Lower lobe of right lung (tissue), 2 donors: ENCODE results near the gene PAPOLA. TPM values are rescaled to one million over a fixed set of nuclear protein-coding genes. Genes with fewer than 3 reads are reported as not detected.

Experiments
- ATAC-seq, 2 donors: fragments of 200-7000 bp; cut with Tn5 transposase; one replicate each; pipeline ENCODE4 v1.9.1; 2020 to 2022; ENCODE audit warnings: mild to moderate bottlenecking in 2 of 2, moderate library complexity in 2 of 2
- DNase-seq: peaks from one replicate; pipeline ENCODE4 v3.0.0-alpha.2; 2020
- H3K27ac ChIP-seq: fragments of 200-600 bp; one replicate; pipeline ENCODE4 v1.8.0; 2022
- H3K27me3 ChIP-seq: fragments of 200-600 bp; one replicate; pipeline ENCODE4 v1.8.0; 2022; ENCODE audit warnings: low read depth
- H3K36me3 ChIP-seq: fragments of 200-600 bp; one replicate; pipeline ENCODE4 v1.8.0; 2022; ENCODE audit warnings: mild to moderate bottlenecking
- H3K4me1 ChIP-seq: fragments of 200-600 bp; one replicate; pipeline ENCODE4 v1.8.0; 2022
- H3K4me3 ChIP-seq: fragments of 200-600 bp; one replicate; pipeline ENCODE4 v1.8.0; 2022; ENCODE audit warnings: mild to moderate bottlenecking
- H3K9me3 ChIP-seq: fragments of 200-600 bp; one replicate; pipeline ENCODE4 v1.8.0; 2022
- intact Hi-C: fragments of 100-400 bp; cut with DNase I; formaldehyde crosslinking; loops from one replicate; pipeline ENCODE4 v1.11.0; 2022
- total RNA-seq: library from RNA; stranded (reverse); fragmentation: NEBNext Ultra II Directional; extraction: Animal tissue kit (Norgen Biotek cat#: 25700); gene quantifications from one replicate; pipeline ENCODE4 v1.2.1, GENCODE V29; 2021
- TF ChIP-seq, protein P1 (sequence below): fragments of 200-600 bp; IDR thresholded peaks from one replicate; pipeline ENCODE4 v1.8.0; 2022; ENCODE audit warnings: antibody characterized with exemption, mild to moderate bottlenecking
- donor health status: DM: no; HTN: yes; CAD: no; lungs with severe emphysema.

The PAPOLA gene
- total RNA-seq, 1 donor from 2014 or later: 190 TPM

DNA sequence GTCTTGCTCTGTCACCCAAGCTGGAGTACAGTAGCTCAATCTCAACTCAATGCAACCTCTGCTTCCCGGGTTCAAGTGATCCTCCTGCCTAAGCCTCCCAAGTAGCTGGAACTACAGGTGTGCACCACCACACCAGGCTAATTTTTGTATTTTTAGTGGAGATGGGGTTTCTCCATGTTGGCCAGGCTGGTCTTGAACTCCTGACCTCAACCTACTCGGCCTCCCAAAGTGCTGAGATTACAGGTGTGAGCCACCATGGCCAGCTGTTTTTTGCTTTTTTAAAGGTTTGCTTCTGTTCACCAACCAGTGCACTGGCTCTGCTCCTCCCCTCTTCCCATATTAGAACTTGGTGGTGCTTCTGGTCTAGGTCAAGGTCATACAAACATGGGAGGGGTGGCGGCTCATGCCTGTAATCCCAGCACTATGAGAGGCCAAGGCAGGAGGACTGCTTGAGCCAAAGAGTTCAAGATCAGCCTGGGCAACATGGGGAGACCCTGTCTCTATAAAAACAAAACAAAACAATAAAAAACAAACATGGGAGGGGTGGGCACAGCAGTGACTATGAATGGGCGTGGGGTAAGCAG lies 20.4 kb upstream of the PAPOLA start:
- intact Hi-C loops: no loop called here
- no peak for DNase-seq
- Histone ChIP-seq H3K9me3 (no peaks in the 10 kb centered on the region), H3K4me3 (no peak overlapping the region), H3K36me3 (no peaks in the 10 kb centered on the region), H3K4me1 (no peaks in the 10 kb centered on the region), H3K27ac (no peak overlapping the region), H3K27me3 (no peaks in the 10 kb centered on the region)
- TF ChIP-seq, protein P1, sequence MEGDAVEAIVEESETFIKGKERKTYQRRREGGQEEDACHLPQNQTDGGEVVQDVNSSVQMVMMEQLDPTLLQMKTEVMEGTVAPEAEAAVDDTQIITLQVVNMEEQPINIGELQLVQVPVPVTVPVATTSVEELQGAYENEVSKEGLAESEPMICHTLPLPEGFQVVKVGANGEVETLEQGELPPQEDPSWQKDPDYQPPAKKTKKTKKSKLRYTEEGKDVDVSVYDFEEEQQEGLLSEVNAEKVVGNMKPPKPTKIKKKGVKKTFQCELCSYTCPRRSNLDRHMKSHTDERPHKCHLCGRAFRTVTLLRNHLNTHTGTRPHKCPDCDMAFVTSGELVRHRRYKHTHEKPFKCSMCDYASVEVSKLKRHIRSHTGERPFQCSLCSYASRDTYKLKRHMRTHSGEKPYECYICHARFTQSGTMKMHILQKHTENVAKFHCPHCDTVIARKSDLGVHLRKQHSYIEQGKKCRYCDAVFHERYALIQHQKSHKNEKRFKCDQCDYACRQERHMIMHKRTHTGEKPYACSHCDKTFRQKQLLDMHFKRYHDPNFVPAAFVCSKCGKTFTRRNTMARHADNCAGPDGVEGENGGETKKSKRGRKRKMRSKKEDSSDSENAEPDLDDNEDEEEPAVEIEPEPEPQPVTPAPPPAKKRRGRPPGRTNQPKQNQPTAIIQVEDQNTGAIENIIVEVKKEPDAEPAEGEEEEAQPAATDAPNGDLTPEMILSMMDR: no peak
- no peak for ATAC-seq

DNA sequence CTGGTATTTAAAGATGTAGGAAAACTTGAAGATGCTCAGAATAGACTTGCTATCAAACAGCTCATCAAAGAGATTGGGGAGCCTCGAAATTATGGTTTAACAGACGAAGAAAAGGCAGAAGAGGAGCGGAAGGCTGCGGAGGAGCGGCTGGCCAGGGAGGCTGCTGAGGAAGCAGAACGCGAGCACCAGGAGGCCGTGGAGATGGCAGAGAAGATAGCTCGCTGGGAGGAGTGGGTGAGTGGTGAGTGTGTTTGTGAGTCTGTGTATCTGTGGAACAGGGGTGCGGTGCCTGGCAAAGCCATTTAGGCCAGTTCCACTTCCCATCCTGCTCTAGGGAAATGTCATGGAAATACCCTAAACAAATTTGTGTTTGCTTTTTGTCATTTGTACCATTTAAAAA lies 19.2 kb upstream of the PAPOLA start:
- TF ChIP-seq, protein P1: no peak
- H3K9me3 ChIP-seq: no peaks in the 10 kb centered on the region
- H3K4me3 ChIP-seq: no peak overlapping the region
- no peaks in the 10 kb centered on the region for H3K4me1 ChIP-seq
- no peaks in the 10 kb centered on the region for H3K27me3 ChIP-seq
- DNase-seq (no peak), ATAC-seq (no peak)
- H3K36me3 ChIP-seq: no peaks in the 10 kb centered on the region
- H3K27ac ChIP-seq: no peak overlapping the region
- intact Hi-C loops: no loop called here

DNA sequence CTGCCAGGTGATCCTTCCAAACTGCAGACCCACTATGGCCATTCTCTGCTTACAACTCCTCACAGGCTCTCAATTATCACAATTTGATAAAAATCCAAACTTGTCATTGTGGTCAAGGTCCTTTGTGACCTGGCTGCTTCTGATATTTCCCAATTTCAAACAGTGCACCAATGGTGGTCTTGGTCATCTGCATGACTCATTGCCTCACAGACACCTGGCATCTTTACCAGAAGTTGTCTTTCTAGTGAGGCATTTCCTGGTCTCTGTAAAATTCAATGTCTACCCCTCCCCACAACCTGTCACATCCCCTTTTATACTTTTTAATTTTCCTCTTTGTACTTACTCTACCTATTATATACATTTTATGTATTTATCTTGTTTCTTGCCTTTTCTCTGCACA lies 17.8 kb upstream of the PAPOLA start:
- TF ChIP-seq, protein P1: no peak
- no peaks in the 10 kb centered on the region for H3K4me1 ChIP-seq
- H3K27ac ChIP-seq: no peak overlapping the region
- H3K9me3 ChIP-seq: no peaks in the 10 kb centered on the region
- ATAC-seq (no peak), DNase-seq (no peak)
- no peaks in the 10 kb centered on the region for H3K36me3 ChIP-seq
- intact Hi-C loops: no loop called here
- no peak overlapping the region for H3K4me3 ChIP-seq
- no peaks in the 10 kb centered on the region for H3K27me3 ChIP-seq

DNA sequence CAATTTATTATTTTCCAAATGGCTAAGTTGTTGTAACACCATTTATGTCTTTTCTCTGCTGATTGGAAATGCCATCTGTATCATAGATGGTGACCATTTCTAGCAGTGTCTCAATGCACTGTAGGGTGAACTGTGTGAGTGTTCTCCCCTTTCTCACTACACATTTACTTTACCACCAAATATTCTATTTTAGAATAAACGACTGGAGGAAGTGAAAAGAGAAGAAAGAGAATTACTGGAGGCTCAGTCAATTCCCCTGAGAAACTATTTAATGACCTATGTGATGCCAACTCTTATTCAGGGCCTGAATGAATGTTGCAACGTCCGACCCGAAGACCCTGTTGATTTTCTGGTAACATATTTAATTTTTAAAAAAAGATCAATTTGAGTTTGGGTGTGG lies 15.5 kb upstream of the PAPOLA start:
- intact Hi-C loops: no loop called here
- ATAC-seq (no peak), DNase-seq (no peak)
- H3K9me3 ChIP-seq: no peaks in the 10 kb centered on the region
- TF ChIP-seq, protein P1: no peak
- H3K36me3 ChIP-seq: no peaks in the 10 kb centered on the region
- H3K27ac ChIP-seq: no peak overlapping the region
- H3K4me3 ChIP-seq: no peak overlapping the region
- no peaks in the 10 kb centered on the region for H3K4me1 ChIP-seq
- no peaks in the 10 kb centered on the region for H3K27me3 ChIP-seq

DNA sequence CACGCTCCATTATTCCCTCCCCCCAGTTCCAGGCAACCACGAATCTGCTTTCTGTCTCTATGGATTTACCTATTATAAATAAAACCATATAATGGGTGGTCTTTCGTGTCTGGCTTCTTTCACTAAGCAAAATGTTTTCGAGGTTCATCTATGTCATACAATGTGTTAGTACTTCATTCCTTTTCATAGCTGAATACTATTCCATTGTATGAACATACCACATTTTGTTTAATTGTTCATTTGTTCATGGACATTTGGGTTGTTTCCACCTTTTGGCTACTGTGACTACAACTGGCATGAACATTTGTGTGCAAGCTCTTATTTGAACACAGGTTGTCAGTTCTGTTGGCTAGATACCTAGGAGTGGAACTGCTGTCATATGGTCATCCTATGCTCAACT lies 12.9 kb upstream of the PAPOLA start:
- H3K27ac ChIP-seq: no peak overlapping the region
- H3K36me3 ChIP-seq: no peaks in the 10 kb centered on the region
- DNase-seq: no peak
- H3K4me1 ChIP-seq: no peaks in the 10 kb centered on the region
- H3K4me3 ChIP-seq: no peak overlapping the region
- ATAC-seq: no peak
- intact Hi-C loops: no loop called here
- no peaks in the 10 kb centered on the region for H3K9me3 ChIP-seq
- no peaks in the 10 kb centered on the region for H3K27me3 ChIP-seq
- TF ChIP-seq, protein P1: no peak

DNA sequence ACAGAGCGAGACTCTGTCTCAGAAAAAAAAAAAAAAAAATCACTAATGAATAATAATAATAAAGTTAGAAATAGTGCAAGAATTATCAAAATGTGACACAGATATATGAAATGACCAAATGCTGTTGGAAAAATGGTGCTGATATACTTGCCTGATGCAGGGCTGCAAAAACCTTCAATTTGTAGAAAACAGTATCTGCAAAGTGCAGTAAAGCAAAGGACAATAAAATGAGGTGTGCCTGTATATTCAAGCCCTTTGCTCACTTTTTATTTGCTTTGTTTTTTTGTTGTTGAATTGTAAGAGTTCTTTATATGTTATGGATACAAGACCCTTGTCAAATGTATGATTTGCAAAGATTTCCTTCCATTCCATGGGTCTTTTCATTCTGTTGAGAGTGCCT lies 9.0 kb upstream of the PAPOLA start:
- no peak for ATAC-seq
- no peak for DNase-seq
- TF ChIP-seq, protein P1: no peak
- Histone ChIP-seq H3K9me3 (no peaks in the 10 kb centered on the region), H3K4me3 (no peak overlapping the region), H3K27ac (no peak overlapping the region), H3K36me3 (no peaks in the 10 kb centered on the region), H3K4me1 (no peaks in the 10 kb centered on the region), H3K27me3 (no peaks in the 10 kb centered on the region)
- intact Hi-C loops: no loop called here
